ENCODE measurements around the gene SGSM2.

DNA sequence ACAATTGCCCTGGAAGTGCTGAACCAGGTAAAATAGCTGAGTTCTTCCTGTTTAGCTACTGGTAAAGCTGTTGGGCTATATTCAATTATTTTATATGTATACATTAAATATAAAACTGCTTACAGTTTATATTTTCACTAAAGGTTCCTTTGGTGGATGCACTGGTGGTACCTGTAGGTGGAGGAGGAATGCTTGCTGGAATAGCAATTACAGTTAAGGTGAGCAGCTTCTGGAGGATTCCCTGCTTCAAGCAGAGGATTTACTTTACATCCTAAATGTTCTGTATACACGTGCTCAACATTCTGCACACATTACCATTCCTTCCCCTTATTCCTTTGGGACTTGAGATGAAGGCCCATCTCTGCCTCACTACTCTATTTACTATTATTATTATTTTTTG, 15.9 kb upstream of the SGSM2 start:
- TF ChIP-seq, protein P1, sequence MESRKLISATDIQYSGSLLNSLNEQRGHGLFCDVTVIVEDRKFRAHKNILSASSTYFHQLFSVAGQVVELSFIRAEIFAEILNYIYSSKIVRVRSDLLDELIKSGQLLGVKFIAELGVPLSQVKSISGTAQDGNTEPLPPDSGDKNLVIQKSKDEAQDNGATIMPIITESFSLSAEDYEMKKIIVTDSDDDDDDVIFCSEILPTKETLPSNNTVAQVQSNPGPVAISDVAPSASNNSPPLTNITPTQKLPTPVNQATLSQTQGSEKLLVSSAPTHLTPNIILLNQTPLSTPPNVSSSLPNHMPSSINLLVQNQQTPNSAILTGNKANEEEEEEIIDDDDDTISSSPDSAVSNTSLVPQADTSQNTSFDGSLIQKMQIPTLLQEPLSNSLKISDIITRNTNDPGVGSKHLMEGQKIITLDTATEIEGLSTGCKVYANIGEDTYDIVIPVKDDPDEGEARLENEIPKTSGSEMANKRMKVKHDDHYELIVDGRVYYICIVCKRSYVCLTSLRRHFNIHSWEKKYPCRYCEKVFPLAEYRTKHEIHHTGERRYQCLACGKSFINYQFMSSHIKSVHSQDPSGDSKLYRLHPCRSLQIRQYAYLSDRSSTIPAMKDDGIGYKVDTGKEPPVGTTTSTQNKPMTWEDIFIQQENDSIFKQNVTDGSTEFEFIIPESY (IDR thresholded peaks at IDR 0.05), result no peak
- TF ChIP-seq, protein P2, sequence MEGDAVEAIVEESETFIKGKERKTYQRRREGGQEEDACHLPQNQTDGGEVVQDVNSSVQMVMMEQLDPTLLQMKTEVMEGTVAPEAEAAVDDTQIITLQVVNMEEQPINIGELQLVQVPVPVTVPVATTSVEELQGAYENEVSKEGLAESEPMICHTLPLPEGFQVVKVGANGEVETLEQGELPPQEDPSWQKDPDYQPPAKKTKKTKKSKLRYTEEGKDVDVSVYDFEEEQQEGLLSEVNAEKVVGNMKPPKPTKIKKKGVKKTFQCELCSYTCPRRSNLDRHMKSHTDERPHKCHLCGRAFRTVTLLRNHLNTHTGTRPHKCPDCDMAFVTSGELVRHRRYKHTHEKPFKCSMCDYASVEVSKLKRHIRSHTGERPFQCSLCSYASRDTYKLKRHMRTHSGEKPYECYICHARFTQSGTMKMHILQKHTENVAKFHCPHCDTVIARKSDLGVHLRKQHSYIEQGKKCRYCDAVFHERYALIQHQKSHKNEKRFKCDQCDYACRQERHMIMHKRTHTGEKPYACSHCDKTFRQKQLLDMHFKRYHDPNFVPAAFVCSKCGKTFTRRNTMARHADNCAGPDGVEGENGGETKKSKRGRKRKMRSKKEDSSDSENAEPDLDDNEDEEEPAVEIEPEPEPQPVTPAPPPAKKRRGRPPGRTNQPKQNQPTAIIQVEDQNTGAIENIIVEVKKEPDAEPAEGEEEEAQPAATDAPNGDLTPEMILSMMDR (IDR thresholded peaks at IDR 0.05; ENCODE audit: low read depth, low read length, missing input control), result no peak
- TF ChIP-seq TAF1 (conservative IDR thresholded peaks at IDR 0.05), result no peak
- TF ChIP-seq, protein P3, sequence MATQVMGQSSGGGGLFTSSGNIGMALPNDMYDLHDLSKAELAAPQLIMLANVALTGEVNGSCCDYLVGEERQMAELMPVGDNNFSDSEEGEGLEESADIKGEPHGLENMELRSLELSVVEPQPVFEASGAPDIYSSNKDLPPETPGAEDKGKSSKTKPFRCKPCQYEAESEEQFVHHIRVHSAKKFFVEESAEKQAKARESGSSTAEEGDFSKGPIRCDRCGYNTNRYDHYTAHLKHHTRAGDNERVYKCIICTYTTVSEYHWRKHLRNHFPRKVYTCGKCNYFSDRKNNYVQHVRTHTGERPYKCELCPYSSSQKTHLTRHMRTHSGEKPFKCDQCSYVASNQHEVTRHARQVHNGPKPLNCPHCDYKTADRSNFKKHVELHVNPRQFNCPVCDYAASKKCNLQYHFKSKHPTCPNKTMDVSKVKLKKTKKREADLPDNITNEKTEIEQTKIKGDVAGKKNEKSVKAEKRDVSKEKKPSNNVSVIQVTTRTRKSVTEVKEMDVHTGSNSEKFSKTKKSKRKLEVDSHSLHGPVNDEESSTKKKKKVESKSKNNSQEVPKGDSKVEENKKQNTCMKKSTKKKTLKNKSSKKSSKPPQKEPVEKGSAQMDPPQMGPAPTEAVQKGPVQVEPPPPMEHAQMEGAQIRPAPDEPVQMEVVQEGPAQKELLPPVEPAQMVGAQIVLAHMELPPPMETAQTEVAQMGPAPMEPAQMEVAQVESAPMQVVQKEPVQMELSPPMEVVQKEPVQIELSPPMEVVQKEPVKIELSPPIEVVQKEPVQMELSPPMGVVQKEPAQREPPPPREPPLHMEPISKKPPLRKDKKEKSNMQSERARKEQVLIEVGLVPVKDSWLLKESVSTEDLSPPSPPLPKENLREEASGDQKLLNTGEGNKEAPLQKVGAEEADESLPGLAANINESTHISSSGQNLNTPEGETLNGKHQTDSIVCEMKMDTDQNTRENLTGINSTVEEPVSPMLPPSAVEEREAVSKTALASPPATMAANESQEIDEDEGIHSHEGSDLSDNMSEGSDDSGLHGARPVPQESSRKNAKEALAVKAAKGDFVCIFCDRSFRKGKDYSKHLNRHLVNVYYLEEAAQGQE (IDR thresholded peaks at IDR 0.05), result no peak
- TF ChIP-seq RAD21 (IDR thresholded peaks at IDR 0.05), result no peak
- no peak for TF ChIP-seq SP1 (IDR thresholded peaks at IDR 0.05)
- no peak for TF ChIP-seq NR2F2 (IDR thresholded peaks at IDR 0.05)

Measured in liver (tissue), 3 donors.